ENCODE results near the gene VGLL4. TPM values are rescaled to one million over a fixed set of nuclear protein-coding genes. Genes with fewer than 3 reads are reported as not detected.
"Not testable (repeated sequence)": the region's sequence is repeated elsewhere in the genome, so short reads cannot be mapped to it uniquely, and the experiment has no call there.

VGLL4 gene
- total RNA-seq, 1 experiment from 2014 or later = 26.9 TPM

GRCh38 chr3:11513817-11514135 is 129.9 kb downstream of the VGLL4 start (continued):
- no peak for TF ChIP-seq CTCF (IDR thresholded peaks at IDR 0.05 in 2 of 3, conservative IDR thresholded peaks at IDR 0.05 in 1 of 3; ENCODE audit: borderline replicate concordance in 1 of 3, insufficient read depth in 1 of 3, low read depth in 2 of 3, low read length in 2 of 3)
- no peak for TF ChIP-seq ZBTB33 (IDR thresholded peaks at IDR 0.05; ENCODE audit: extremely low read depth, insufficient replicate concordance, low read length)

GRCh38 chr3:11513125-11513816 is 130.4 kb downstream of the VGLL4 start:
- H4K20me1 ChIP-seq (ENCODE audit: insufficient read depth); H3K9me3 ChIP-seq (ENCODE audit: control insufficient read depth in 1 of 2, insufficient read depth in 1 of 2, low read depth in 1 of 2, low read length in 2 of 2); H3K4me3 ChIP-seq (replicated peaks in 1 of 2; ENCODE audit: low read depth in 1 of 2, low read length in 2 of 2); RAD21 ChIA-PET (ENCODE audit: low non-redundant PET in 1 of 2, low total read pairs in 2 of 2, uncharacterized antibody in 2 of 2, unreplicated experiment in 2 of 2); H3K36me3 ChIP-seq (ENCODE audit: control insufficient read depth in 1 of 2, insufficient read depth in 2 of 2, low read length in 2 of 2); intact Hi-C loops (cut with micrococcal nuclease); H3K4me2 ChIP-seq (ENCODE audit: low read length); H3K27ac ChIP-seq (ENCODE audit: low read depth, low read length); H2AFZ ChIP-seq (ENCODE audit: low read depth, low read length, poor library complexity, severe bottlenecking); ATAC-seq; POLR2A ChIA-PET; H3K79me2 ChIP-seq (ENCODE audit: insufficient read depth, low read length); H3K9me2 ChIP-seq (ENCODE audit: insufficient read depth); H3K9ac ChIP-seq (ENCODE audit: low read length); H3K27me3 ChIP-seq (ENCODE audit: insufficient read depth, low read length); BruUV-seq (replicated peaks); DNase-seq (ENCODE audit: low read depth, low spot score); CTCF ChIA-PET: not testable (repeated sequence)
- peaks cover 20 to 28% of the 10 kb centered on the region in 2 experiments for H3K4me1 ChIP-seq (ENCODE audit: control insufficient read depth in 1 of 2, insufficient read depth in 2 of 2, low read length in 2 of 2)

GRCh38 chr3:11511606-11512005 is 132.1 kb downstream of the VGLL4 start:
- CTCF ChIA-PET; H3K9me2 ChIP-seq (ENCODE audit: insufficient read depth); H3K4me3 ChIP-seq (replicated peaks in 1 of 2; ENCODE audit: low read depth in 1 of 2, low read length in 2 of 2); H4K20me1 ChIP-seq (ENCODE audit: insufficient read depth); H3K9me3 ChIP-seq (ENCODE audit: control insufficient read depth in 1 of 2, insufficient read depth in 1 of 2, low read depth in 1 of 2, low read length in 2 of 2); DNase-seq (ENCODE audit: low read depth, low spot score); H2AFZ ChIP-seq (ENCODE audit: low read depth, low read length, poor library complexity, severe bottlenecking); intact Hi-C loops (cut with micrococcal nuclease); H3K4me2 ChIP-seq (ENCODE audit: low read length); BruUV-seq (replicated peaks); H3K9ac ChIP-seq (ENCODE audit: low read length); POLR2A ChIA-PET; RAD21 ChIA-PET (ENCODE audit: low non-redundant PET in 1 of 2, low total read pairs in 2 of 2, uncharacterized antibody in 2 of 2, unreplicated experiment in 2 of 2); H3K27ac ChIP-seq (ENCODE audit: low read depth, low read length); H3K36me3 ChIP-seq (ENCODE audit: control insufficient read depth in 1 of 2, insufficient read depth in 2 of 2, low read length in 2 of 2); ATAC-seq; H3K27me3 ChIP-seq (ENCODE audit: insufficient read depth, low read length); H3K79me2 ChIP-seq (ENCODE audit: insufficient read depth, low read length): not testable (repeated sequence)
- peaks cover 20 to 28% of the 10 kb centered on the region in 2 experiments for H3K4me1 ChIP-seq (ENCODE audit: control insufficient read depth in 1 of 2, insufficient read depth in 2 of 2, low read length in 2 of 2)
